ENCODE measurements around the gene SPATS2L.
A peak's percentile ranks its signal among the peaks of the same experiment; 100 is the strongest.

SPATS2L gene

DNA sequence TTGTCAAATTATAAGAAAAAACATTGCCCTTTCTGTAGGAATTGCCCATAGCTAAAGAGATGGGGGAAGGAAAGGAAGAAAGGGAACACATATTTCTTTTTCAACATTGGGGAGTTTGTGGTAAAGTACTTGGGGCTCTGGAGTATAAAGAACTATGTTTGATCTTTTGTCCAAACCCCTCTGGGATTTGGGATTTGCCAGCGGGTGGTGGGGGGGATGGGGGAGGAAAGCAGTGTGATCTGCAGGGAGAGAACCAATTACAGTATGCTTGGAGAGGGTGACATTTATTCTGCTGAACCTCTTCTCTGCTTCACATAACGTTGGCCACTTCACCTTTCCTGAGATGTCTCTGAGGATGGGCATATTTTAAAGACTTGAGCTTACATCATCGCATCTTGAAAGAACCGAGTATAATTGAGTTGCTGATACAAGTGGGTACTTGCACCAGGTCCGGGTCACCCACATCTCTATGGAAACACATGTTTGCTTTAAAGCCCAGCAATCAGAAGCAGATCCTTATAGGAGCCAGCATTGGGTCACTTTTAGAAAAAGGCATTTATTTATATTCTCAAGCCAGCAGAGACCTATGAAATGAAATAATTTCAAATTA lies 73.1 kb downstream of the SPATS2L start:
- DNase-seq: no peak

GRCh38 chr2:200380091-200380561 lies 73.6 kb downstream of the SPATS2L start:
- no peak for DNase-seq

DNA sequence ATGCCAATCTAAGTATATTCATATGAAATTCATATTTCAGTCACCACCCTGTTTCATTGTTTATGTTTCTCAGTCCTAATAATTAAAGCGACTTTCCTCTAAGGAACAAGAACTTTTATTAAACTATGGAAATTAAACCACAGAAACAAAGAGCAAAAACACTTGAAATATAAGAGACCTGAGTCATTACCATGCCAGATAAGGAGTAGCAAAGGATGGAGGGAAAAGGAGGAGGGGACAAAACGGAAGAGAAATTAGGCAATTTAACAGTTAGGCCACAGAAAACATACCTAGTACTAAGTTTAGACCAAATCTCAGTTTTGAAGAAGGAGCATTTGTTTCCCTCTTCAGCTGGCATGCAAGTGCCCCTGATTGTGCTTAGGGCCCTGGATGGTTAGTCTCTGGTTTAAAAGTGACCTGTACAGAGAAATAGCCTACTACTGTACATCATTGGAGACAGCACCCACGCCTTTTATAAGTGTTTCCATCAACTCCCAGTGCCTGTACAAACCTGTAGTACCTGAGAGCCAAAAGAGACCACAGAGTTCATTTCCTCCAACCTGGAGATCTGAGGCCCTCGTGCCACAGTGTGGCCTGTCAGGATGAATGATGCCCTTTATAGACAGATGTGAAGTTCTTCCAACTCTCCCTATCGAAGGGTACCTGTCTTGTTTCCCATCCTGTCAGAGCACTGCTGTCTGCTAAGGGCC lies 74.5 kb downstream of the SPATS2L start:
- DNase-seq: no peak

DNA sequence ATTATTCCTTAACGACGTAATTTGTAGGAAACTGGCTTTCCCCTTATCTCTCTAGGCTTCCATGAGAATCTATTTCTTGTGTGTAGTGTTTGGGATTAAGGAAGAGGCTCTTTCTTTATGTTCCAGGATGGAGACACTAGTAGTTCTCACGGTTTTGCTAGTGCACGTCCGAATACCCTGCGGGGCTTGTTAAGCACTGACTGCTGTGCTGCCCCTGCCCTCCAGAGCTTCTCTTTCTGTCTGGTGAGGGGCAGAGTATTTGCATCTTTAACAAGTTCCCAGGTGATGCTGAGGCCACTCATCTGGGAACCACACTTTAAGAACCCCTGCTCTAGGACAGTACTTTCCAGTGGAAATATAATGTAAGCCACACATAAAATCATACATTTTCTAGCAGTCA lies 76.4 kb downstream of the SPATS2L start:
- DNase-seq: no peak

DNA sequence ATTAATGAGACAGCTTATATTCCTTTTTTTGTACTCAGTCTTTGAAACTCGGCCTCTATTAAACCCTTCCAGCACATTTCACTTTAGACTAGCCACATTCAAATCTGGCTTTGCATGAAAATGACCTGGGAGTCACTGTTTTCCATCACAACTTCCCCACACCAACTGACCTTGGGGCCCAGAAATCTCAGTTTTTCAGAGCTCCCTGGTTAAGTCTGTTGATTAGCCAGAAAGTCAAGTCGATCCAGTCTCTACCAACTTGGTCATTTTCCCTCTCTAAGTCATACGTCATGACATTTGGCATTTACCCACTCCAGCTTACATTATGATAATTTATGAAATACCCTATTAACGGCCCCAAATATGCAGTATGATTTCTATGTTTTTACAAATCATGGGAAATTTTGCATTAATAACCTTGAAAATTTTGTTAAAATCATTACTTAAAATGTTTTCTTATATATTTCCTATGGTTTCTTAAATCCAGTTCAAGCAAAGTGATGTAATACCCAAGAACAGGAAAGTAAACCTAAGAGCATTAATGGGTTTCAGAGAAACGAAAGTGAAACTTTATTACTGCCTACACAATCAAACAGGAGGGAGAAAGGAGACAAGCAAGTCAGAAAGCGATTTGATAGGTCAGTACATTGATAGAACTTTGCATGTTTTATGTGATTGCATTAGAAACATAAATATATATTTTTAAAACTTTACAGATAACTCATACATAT lies 77.1 kb downstream of the SPATS2L start:
- DNase-seq: no peak

DNA sequence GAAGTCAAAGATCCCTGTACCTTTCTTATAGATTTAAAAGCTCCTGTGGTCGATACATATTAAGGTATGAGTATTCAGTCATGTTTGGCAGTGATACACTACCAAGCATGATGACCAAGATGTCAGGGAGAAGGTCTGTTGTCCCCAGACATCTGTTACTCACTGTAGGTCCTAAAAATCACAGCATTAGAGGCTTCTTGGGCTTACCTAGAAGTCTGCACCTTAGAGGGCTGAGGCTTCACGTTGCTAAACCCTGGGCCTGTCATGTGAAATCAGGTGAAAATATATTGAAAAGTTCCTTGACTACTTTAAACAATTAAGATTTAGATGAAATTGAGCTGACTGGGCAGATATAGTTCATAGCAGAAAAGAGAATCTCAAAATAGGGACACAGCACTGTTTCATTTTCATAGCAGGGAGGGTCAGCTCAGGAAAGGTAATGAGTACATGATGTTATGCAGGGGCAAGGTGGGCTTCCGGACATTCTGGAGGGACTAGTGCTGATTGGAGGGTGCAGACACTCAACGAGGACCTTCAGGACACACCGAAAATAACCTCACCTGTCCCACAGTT lies 78.7 kb downstream of the SPATS2L start:
- DNase-seq: no peak

DNA sequence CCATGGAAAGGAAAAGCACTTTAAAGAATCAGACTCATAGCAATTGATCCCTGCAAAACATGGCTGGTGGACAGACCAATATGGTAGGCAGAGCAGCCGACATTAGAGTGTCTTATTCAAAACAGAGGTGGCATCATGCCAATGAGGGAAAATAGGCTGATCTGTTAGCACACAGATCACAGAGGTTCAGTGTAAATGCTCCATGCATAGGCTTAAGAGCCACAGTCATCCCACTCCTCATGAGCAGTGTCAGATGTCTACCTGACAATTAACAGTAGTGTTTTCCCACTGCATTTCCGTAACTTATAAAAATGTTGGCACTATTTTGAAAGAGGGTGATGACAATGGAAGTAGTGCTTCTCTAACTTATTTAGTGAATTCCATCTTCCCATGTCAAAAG lies 86.7 kb downstream of the SPATS2L start:
- DNase-seq: no peak

DNA sequence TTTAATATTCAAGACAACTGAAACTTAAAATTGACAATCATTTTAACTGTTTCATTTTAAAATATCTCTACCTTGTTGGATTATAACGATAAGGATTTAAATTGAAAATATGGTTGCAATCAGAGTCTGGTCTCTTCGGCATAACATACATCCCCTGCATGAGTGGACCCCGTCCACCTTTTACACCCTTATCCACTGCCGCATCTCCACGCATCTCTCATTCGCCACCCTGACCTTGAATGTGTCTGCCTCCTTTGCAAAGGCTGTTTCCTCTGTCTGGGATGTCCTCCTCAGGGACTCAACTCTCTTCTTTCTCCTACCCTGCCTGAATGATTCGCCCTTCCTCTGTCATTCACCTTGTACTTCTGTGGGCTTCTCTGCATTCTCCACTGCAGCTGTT lies 87.6 kb downstream of the SPATS2L start:
- no peak for DNase-seq

GRCh38 chr2:200396781-200397242 lies 90.3 kb downstream of the SPATS2L start:
- DNase-seq: no peak

GRCh38 chr2:200397785-200398184 lies 91.3 kb downstream of the SPATS2L start:
- no peak for DNase-seq

GRCh38 chr2:200399046-200399445 lies 92.6 kb downstream of the SPATS2L start:
- no peak for DNase-seq

GRCh38 chr2:200399636-200400035 lies 93.1 kb downstream of the SPATS2L start:
- no peak for DNase-seq

DNA sequence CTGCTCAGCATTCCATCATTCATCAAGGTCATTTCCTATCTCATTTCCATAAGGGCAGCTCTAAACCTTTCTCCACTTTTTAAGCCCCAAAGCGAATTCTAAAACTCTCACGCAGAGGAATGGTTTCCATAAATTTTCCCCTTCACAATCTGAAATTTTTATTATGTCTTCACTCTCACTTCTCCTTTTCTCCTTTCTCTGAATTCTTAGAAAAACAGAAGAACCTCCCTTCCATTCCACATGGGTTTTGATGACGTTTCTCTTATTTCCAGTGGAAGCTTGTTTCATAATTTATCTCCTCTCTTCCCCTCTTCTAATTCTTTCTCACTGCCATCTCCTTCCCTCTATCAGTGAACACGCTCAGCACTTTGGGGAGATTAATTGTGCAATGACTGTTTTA lies 97.3 kb downstream of the SPATS2L start:
- DNase-seq: no peak

DNA sequence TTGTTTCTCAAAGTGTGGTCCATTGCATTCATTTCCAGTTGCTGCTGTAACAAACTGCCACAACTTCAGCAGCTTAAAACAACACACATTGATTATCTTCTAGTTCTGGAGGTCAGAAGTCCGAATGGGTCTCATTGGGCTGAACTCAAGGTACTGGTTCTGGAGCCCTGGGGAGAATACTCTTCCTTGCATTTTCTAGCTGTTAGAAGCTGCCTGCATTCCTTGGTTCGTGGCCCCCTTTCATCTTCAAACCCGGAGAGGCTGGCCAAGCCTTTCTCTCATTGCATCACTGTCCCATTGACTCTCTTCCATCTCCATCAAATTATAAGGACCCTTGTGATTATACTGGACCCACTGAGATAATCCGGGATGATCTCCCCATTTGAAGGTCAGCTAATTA lies 98.1 kb downstream of the SPATS2L start:
- DNase-seq: no peak

DNA sequence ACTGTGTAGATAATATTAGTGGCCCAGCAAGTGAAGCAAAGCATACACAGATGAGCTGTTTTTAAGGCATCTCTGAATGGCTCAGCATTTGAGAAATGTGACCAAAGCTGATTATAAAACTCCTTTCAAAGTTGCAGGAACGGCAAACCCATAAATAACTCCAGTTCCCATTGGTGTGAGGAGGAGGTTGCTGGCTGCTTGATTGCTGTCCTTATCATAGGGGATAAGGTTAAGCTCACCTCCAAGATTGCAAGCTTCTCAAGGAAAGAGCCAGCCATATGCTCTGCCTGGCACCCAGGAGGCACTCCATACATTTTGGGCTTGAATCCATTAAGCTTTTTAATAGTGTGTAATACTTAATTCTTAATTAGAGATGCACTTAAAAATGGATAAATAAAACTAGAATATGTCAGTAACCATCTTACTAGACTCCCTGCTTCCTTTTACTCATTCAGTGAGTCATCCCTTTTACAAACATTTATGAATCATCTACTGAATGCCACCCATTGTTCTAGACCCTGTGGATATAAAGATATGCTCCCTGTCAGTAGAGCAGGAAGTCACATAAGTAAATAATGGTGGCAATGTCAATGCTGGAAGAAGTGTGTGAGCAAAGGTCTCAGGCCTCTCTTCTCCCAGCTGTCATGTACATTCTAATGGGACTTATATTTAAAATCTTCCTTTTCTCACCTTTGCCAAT lies 99.3 kb downstream of the SPATS2L start:
- peak in 1 of 2 experiments; percentile 2 for DNase-seq

DNA sequence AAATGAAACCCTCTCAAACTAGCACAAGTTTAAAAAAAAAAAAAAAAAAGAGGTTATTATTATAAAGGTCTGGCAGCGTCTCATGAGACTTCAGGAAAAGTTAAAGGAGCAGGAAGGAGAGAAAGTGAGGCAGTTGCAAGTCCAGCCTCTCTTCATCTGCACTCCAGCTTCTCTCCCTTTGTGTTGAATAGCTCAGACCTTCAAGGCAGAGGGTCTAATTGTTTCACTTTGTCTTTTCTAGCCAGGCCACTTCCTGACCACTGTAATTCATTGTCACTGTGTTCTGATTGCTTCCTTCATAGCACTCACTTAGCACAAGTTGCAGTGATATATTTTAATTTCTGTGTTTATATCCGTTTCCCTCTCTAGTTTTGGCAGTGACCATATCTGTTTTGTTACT lies 99.9 kb downstream of the SPATS2L start:
- no peak for DNase-seq

- DNase-seq: no peak
Measured at GRCh38 chr2:200408428-200409316, 102.2 kb downstream of the SPATS2L start.

GRCh38 chr2:200411831-200412230 lies 105.3 kb downstream of the SPATS2L start:
- DNase-seq: no peak

DNA sequence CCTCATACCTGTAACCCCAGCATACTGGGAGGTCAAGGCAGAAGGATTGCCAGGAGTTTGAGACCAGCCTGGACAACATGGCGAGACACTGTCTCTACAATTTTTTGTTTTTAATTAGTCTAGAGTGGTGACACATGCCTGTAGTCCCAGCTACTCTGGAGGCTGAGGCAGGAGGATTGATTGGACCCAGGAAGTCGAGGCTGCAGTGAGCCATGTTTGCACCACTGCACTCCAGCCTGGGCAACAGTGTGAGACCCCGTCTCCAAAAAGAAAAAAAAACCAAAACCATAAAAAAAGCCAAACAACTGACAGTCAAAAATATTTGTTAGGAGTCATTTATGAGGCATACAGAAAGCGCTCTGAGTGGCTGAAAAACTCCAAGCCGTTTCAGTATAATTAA lies 107.9 kb downstream of the SPATS2L start:
- DNase-seq: no peak

DNA sequence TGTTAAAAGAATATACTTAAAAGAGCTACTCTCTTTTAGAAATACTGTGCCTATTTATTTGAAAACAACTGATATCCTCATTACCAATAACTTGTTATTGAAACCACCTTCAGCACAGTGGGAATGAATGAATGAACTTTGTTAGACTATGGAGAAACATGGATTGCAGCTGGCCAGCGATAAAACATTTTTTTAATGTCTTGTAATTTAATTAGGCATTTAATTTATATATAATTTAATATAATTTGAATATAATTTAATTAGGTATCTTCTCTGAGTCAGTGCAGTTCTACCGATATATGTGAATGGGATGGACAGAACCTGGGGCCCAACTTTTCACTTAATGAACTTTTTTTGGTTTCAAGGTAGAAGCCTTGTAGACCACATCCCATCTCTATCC lies 109.0 kb downstream of the SPATS2L start:
- no peak for DNase-seq

- no peak for DNase-seq
Measured at GRCh38 chr2:200416878-200417277, 110.4 kb downstream of the SPATS2L start.

DNA sequence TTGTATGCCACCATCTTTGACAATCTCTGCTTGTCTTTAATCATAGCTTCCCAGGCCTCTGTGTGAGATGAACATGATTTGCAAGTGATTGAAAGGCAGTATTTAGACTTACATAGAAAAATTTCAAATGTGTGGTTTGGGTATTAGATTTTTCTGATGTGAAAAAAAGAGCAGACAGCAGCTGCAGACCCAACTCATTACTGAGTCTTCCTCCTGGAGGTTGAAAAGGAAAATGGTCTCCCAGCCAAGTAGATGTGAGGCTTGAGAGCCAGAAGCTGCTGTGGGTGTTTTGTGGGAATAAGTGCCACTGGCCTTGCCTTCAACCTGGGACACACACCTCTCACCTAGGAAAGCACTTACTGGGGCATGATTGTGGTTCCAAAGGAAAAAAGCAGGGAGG lies 110.9 kb downstream of the SPATS2L start:
- DNase-seq: no peak
